NCI-H146 (cell line): ENCODE data around the gene ADAM12.

Experiments
- DNase-seq: peaks from one replicate; lab custom pipeline; 2025; lab: John Stamatoyannopoulos, UW

The ADAM12 gene

GRCh38 chr10:126235091-126235978, 152.9 kb downstream of the ADAM12 start:
- no peak for DNase-seq

DNA sequence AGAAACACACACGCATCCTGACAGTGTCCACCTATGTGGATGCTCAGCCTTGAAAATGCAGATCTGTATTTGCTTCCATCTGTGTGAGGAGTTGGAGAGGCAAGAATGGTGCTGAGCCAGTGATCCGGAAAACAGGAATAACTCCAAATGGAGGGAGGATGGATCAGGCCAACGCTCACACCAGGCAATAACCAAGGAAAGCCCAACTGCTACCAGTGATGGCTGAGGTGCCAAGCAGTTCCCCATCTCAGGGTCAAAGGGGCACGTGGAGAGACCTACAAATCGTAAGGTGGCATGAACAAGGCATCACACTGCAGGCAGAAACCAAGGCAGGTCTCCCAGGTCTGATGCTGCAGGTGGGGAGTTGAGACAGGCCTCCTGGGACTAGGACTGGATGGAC, 153.6 kb downstream of the ADAM12 start:
- no peak for DNase-seq

- DNase-seq: peak; percentile 16
Measured at GRCh38 chr10:126233182-126234148, 154.8 kb downstream of the ADAM12 start.

- DNase-seq: no peak
Measured at GRCh38 chr10:126230587-126230986, 157.7 kb downstream of the ADAM12 start.

GRCh38 chr10:126229686-126230085, 158.6 kb downstream of the ADAM12 start:
- DNase-seq: no peak

DNA sequence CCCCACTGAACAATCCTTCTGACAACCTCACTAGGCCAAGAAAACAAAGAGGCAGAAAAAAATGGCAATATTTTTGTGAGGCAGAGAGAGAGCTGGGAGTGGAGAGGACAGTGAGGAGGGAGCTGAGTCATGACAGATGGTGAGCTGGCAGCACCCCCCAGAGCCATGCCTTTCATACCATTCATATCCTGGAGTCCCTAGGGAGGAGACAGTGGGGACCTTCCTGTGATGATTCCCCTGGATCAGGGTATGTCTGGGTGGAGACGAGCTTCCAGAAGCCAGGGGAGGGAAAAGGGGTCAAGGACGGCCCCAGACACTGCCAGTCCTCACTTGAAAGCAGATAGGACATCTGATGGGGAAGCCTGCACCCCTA, 160.5 kb downstream of the ADAM12 start:
- DNase-seq: peak; percentile 31

DNA sequence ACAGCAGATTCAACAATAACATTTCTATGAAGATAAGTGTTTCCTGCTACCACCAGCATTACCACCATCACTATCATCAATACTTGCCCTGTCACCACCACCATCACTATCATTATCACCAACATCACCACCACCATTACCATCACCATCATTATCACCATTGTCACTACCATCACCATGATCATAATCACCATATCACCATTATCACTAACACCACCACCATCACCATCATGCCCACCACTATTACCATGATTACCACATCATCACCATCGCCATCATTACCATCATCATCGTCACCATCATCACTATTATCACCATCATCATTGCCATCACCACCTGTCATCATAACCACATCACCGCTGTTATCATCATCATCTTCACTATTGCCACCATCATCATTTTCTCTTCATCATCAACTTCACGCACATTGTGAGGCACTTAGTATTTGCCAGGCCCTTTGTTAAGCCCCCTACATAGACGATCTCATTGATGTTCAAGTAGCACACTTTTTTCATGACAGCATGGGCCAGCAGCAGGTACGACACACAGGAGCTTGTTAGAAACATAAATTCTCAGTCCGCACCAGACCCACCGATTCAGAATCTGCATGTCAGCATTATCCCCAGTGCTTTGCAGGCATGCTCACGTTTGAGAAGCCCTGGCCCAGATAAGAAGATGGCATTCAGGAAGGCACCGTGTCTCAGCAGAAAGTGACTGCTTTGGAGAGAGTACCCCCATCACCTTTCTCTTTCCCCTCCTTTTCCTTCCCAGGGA, 161.1 kb downstream of the ADAM12 start:
- no peak for DNase-seq

DNA sequence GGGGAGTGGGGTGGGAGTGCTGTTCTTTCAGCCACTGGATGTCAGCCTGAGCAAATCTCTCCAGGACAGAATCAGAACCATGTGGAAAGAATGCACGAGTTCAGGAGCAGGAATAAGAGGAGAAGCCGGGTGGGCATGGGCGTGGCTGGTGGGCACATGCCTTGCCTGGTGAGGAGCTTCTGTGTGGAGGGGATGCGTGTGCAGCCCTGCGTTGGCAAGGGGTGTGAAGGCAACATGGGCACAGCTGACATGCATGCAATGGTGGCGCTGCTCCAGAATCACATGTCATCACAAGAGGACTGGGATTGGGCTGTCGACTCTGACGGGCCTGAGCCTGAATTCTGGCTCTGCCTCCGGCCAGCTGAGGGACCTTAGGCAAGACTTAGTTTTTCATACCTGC, 162.1 kb downstream of the ADAM12 start:
- no peak for DNase-seq

DNA sequence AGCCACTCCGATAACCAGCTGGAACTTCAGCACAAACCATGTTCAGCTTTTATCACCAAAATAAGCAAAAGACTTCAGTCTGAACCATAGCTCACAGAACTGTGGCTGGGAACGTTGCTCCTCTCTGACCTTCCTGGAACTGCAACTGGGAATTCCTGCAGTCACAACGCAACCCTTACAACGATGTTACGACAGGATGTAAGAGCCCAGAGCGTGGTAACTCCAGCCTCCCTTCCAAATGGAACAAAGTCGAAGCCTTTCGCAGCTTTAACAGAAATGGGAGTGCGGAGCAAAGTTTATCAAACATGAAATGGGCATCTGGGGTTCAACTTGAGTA, 162.6 kb downstream of the ADAM12 start:
- no peak for DNase-seq

GRCh38 chr10:126224967-126225671, 163.2 kb downstream of the ADAM12 start:
- DNase-seq: no peak

DNA sequence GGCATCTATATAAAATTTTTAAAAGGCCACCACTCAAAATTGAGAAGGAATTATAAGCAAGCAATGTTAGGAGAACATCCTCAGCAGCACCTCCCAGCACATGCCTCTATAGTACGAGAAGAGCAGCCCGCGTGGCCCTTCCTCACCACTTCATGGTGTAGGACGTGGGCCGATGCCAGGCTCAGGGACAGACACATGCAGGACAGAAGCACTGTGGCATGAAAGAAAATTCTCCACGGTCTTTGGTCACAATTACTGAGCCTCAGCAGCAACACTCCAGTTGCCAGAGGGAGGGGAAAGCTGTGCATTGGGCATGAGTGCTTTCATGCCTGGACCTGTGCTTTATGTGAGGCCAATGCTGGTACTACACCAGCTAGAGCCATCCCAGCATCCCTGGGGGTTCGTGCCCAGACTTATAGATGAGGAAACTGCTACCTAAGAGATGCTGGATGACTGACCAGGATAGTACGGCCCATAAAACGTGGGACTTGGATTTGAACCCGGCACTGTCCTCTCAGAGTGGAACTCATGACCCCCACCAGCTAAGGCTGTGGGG, 164.7 kb downstream of the ADAM12 start:
- DNase-seq: no peak

- DNase-seq: no peak
Measured at GRCh38 chr10:126222736-126223511, 165.4 kb downstream of the ADAM12 start.

DNA sequence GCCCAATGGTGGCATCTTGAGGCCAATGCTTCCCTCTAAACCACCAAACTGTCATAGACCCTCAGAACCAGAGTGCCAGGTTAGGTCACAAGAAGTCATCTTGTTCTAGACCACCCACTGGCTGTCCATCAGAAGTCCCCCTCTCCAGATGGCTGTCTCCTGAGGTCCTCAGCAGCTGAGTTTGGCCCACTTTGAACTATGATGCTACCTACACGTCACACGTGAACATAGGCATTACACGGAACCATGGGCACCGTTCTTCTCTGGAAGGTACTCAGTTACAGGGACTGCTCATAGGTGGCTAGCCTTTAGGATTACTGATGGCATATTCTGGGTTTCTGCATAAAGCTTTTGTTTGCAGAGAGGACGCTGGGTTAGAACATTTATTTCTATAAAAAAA, 166.4 kb downstream of the ADAM12 start:
- no peak for DNase-seq

DNA sequence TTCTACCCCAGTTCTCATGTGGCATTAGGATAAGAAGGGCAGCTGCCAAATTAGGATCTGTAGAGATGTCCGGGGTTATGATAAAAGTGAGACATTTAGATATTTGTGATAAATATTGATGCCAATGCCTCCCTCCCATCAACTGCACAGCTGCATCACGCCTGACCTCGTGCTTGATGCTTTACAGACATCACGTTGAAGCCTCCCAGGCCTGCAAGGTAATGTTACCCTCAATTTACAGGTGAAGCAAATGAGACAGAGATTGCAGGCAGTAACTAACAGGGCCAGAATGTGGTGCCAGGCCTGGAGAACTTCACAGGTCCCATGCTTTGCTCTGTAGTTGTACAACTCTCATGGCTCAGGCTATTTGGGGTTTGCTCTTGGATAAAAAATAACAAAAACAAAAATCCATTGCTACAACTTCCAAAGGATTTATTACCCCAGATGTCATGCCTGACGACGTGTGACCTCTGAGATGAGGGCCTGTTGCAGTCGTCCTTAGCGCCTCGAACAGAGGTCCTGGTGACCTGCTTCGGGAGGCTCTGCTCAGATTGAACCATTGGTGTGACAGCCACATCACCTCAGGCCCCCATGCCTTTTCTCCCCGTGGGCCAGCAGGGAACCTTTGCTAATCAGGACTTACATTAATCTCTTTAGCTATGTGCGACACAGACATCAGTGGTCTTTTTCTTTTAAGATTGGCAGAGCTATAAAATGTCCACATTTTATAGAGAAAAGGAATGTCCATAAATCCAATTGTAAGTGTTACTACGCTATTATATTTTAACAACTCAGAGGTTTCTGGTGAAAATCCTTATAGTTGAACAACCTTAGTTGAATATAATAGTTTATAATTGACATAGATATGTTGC, 169.3 kb downstream of the ADAM12 start:
- DNase-seq: no peak

GRCh38 chr10:126218174-126218573, 170.1 kb downstream of the ADAM12 start:
- DNase-seq: no peak

DNA sequence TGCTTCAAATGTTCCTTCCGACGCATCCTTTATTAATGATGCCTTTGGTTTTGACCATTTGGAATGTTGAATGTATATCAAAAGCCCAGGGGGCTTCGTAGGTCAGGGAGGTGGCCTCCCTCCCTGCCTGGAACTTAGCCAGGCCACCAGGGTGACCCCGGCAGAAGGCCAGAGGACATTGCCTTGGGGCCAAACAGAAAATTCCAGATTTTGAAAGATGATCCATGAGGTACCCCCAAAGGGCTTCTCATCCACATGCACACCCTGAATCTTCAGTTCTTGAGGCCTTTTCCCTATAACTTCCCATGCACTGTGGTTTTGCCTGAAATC, 171.7 kb downstream of the ADAM12 start:
- DNase-seq: no peak

- no peak for DNase-seq
Measured at GRCh38 chr10:126215746-126216631, 172.3 kb downstream of the ADAM12 start.

DNA sequence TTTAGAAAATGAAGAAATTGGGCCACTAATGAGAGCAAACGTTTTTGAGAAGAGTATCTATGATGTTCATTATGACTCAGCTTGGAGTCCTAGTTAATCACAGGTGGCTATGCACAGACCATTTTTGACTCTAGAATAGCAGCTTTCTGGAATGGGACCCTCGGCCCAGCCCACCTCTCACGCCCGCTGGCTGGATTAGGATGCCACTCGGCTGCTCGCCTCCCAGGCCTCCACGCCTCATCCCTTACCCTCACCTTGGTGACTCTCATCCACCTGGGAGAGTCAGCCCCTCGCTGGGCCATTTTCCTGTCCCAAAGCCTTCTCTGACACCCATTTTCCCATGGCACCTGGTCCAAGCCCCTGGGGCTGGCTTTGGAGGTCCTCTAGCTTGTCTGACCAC, 173.6 kb downstream of the ADAM12 start:
- DNase-seq: no peak

DNA sequence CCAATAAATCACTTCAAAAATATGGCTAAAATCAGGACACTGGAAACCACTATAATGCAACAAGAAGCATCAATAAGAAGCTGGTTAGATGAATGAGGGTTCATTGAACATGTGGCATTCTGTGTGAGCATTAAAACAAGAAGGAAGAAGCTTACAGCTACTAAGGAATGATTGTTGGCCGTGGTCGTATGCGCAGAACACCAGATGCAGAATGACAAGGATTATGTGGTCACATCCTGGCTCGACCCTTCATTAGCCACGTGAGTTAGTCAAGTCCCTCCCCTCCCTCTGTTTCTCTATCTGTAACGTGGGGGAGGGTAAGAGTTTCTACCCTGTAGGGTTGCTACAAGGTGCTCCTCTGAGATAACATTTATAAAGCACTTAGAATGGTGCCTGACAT, 174.3 kb downstream of the ADAM12 start:
- no peak for DNase-seq
